GM18507 (cell line): Measurements from ENCODE around the gene AGAP1.

Experiments
- DNase-seq: peaks from one replicate; pipeline ENCODE4 v3.0.0; 2011; ENCODE audit warnings: low read depth; ENCODE audit not compliant: insufficient read length; ENCODE audit errors: extremely low spot score
- FAIRE-seq: peaks from 2 replicates; lab custom pipeline; 2011; peaks lifted over from hg19 to GRCh38; lab: Jason Lieb, UNC

Gene AGAP1

DNA sequence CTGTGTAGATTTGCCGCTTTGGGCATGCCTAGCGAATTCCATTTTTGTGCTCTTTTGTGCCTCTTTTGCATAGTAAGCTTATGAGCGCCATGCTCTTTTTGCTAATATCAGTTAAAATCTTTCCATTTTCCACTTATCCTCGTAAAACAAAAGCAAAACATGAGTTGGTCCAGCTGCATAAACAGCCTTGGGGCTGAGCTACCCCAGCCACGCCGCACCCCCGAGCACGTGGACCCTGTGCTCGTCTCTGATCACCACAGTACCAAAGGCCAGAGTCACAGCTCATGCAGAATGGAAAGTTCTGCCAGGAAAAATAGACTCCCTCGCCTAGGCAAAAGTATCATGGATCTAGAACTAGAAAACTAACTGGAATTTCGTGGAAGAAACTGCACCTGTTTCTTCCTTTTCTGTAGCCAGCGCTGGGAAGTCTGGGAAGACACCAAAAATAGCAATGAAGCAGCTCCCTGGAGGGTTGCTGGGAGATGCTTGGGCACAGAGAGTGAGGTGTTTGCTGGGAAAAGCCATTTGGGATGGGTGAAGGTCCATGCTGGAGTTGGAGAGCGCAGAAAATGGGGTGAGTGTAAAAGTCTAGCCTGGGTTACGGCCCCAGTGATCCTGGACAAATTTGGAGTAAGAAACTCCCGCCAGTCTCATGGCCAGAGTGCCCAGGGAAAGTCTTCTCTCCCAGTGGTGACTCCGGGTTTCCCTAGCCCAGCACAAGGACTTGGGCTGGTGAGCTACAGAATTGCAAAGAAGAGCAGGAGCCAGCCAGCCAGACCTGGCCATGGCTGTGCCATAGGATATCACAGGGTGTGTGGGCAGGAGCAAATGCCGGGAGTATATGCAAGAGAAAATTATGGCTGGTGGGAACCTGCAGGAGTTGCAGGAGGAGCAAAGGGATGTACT lies 456.0 kb downstream of the AGAP1 start:
- DNase-seq (no peak), FAIRE-seq (no peak)

DNA sequence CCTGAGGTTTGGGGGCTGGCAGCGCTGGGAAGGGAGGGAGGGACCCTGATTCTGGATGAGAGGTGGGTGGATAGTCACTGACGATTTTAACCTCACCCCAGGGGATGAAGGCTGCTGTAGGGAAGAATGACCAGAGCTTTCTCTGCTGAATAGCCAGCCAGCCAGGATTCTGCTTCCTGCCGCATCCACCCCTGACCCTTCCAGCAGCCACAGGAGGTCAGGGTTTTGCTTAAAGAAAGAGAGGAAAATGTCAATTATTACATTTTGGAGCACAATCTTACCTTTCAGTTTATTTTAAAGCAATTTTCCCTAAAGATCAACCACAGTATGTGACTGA lies 456.6 kb downstream of the AGAP1 start:
- no peak for DNase-seq
- FAIRE-seq = no peak

DNA sequence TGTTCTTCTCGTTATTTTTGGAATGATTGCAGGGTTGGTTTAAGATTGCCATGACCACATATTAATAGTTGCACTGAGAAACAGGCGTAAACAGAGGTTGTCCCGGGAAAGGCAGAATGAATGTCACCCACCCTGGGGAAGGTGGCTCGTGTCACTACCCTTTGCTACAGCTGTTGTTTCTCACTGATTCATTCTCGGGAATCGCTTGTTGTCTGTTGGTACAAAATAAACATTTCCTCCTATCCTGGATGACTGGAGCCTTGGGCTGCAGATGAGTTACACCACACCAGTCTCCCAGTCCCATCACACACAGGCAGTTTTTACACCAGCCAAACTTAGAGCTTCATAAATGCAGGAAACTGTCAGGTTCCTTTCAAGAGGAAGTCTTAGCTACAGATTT lies 457.6 kb downstream of the AGAP1 start:
- FAIRE-seq = no peak
- no peak for DNase-seq

- FAIRE-seq (no peak), DNase-seq (no peak)
Observed at GRCh38 chr2:235951982-235952381, 458.1 kb downstream of the AGAP1 start.

- DNase-seq (no peak), FAIRE-seq (no peak)
Observed at GRCh38 chr2:235952714-235953113, 458.9 kb downstream of the AGAP1 start.

GRCh38 chr2:235954281-235954680 lies 460.4 kb downstream of the AGAP1 start:
- FAIRE-seq = no peak
- no peak for DNase-seq

GRCh38 chr2:235954888-235955480 lies 461.1 kb downstream of the AGAP1 start:
- DNase-seq (no peak), FAIRE-seq (no peak)

DNA sequence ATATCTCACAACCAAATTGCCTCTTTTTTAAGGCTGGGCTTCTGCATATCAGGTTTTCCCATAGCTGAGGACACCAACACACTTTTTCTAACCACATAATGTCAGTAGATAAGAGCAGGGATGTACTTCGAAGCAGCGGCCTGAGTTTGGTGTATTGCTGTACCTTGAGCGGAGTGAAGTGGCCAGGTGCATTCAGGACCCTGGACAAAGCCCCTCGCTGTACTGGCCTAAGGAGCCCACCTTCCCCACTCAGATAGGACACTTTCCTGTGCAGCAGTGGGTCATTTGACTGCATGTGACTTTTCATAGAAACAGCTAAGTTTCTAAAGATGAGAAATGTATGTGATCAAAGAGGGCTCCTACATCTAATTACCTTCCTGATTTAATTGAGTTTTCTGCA lies 461.8 kb downstream of the AGAP1 start:
- DNase-seq (no peak), FAIRE-seq (no peak)

GRCh38 chr2:235956281-235956970 lies 462.6 kb downstream of the AGAP1 start:
- no peak for DNase-seq
- FAIRE-seq = no peak

GRCh38 chr2:235957251-235957650 lies 463.4 kb downstream of the AGAP1 start:
- DNase-seq (no peak), FAIRE-seq (no peak)

- FAIRE-seq (no peak), DNase-seq (no peak)
Observed at GRCh38 chr2:235958221-235958930, 464.5 kb downstream of the AGAP1 start.

- DNase-seq = no peak
- FAIRE-seq = no peak
Observed at GRCh38 chr2:235958931-235959410, 465.1 kb downstream of the AGAP1 start.

DNA sequence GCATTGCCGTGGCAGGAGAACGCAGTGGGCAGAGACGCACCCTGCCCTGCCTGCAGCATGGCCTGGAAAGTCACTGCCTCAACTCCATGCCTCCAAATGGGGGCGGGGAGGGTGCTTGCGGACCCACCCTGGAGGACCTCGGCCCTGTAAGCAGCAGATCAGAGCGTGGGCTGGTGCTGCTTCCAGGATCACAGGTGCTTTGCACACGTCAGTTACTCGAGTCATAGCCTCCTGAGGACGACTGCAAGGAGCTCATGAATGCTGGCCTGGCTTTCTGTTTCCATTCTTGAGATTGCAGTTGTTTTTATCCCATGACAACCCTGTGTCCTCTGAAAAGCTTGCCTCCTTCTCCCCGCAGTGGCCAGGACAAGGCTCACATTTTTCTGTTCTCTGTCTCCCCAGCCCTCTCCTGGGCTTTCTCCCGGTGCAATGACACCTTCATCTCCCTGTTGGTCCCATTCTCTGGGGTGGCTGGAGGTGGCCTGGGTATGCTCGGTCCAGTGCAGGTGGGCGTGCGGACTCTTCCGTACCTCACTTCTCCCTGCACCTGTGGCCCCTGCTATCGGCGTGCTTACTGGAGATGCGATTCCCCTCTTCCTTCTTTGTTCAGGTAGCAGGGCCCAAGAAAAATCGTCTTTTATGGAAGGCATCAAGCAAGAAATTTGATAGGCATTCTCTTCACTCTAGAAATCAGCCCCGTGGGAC lies 466.3 kb downstream of the AGAP1 start:
- DNase-seq (no peak), FAIRE-seq (no peak)

- DNase-seq = no peak
- no peak for FAIRE-seq
Observed at GRCh38 chr2:235960716-235961640, 467.1 kb downstream of the AGAP1 start.

- no peak for DNase-seq
- FAIRE-seq = no peak
Observed at GRCh38 chr2:235961711-235962110, 467.9 kb downstream of the AGAP1 start.

- DNase-seq = no peak
- no peak for FAIRE-seq
Observed at GRCh38 chr2:235963853-235964577, 470.2 kb downstream of the AGAP1 start.

- DNase-seq (no peak), FAIRE-seq (no peak)
Observed at GRCh38 chr2:235964787-235965390, 471.0 kb downstream of the AGAP1 start.
